Umbilical cord (tissue), 2 donors: Measurements from ENCODE around the gene DSG3. TPM values are rescaled to one million over a fixed set of nuclear protein-coding genes. Genes with fewer than 3 reads are reported as not detected.
A peak's percentile ranks its signal among the peaks of the same experiment; 100 is the strongest.
"Not testable (repeated sequence)": the region's sequence is repeated elsewhere in the genome, so short reads cannot be mapped to it uniquely, and the experiment has no call there.

ENCODE experiments used
- DNase-seq: peaks from one replicate; pipeline ENCODE4 v3.0.0-alpha.2; 2015; ENCODE audit warnings: low spot score
- total RNA-seq: library from RNA; depleted of rRNA; stranded (reverse); fragments of >200 nt; gene quantifications from one replicate; pipeline ENCODE4 v1.2.3, GENCODE V29; 2014; ENCODE audit warnings: low replicate concordance; ENCODE audit not compliant: insufficient read depth

DSG3 gene
- total RNA-seq, 1 donor from 2014 or later: 34.7 TPM

DNA sequence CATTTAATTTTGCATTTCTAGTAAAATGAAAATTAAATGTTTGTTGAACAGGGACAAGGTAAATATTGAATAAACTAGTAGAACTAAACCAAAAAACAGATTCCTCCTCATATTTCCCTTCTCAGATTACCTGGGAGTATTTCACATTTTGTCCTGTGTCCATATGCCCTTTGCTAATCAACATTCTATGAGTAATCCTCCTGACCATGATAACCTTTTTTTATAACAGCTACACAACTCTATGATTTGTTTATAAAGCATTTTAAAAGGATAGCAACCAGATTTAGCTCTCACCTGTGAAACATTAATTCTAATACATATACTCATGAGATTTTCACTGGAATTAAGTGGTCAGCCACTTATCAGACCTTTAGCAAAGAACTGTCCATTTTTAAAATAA, 43.3 kb downstream of the DSG3 start:
- no peak for DNase-seq

- no peak for DNase-seq
Observed at GRCh38 chr18:31491586-31491985, 44.0 kb downstream of the DSG3 start.

GRCh38 chr18:31492671-31493070, 45.1 kb downstream of the DSG3 start:
- DNase-seq: no peak

DNA sequence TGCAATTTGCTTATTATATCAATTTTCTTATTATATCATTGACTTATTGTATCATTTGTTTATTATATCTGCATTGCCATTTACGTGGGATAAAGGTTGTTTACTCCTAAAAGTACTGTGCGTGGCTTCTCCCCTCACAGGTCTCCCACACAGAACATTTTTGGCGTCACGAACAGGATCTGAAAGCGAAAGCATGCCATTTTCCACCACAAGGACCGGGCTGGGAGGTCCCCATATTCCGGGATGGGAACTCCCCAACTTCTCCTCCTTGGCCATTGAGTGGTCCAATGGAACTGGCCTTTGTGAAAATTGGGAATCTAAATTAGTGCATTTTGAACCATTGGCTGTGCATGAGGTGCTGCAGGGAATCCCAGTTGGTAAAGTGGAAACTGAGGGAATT, 45.6 kb downstream of the DSG3 start:
- no peak for DNase-seq

GRCh38 chr18:31493941-31494340, 46.4 kb downstream of the DSG3 start:
- DNase-seq: no peak

DNA sequence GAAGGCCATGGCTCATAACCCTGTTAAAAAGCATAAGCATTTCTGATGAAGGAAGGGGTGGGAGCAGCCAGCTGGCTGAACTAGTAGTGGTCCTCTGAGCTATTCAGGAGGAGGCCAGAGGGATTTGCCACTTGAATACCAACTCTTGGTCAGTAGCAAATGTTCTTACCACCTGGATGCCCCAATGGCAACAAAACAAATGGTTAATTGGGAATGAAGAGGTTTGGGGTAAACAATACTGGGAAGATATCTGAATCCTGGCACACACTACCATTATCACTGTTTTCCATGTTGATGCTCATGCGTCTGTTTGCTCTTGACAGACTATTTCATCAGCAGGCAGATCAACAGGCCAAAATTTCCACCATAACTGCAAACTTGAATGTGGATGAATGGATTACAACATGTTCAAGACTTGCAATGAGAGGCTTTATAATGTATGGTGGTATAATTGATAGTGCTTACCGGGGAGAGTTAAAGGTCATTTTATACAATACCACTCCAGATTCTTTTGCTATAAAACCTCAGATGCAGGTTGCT, 47.2 kb downstream of the DSG3 start:
- DNase-seq: not testable (repeated sequence)

DNA sequence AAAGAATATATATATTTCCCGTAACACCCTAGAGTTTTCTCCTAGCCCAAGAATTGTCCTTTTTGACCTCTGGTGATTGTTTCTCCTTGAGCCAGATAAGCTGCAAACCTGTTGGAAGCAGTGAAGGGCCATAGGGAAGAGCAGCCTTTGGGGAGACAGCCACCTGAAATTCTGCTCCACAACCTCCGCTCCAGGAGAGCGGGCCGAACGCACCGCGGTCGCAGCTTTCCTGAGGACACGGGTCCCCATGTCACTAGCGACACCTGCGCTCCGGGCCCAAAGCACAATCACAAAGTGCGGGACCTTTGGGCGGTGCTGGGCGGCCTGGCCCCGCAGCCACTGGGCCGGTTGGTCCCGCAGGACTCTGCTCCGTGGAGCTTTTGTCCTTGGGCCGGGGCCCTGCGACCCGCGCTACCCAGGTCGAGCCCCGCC, 49.9 kb downstream of the DSG3 start:
- DNase-seq: no peak

- peak; percentile 85 for DNase-seq
Observed at GRCh38 chr18:31497836-31498573, 50.5 kb downstream of the DSG3 start, which contains the start of gene DSG2. Gene DSG2, plus strand, starts transcription at chr18:31498177. Its CDS starts 75 bp downstream, at chr18:31498252.

GRCh38 chr18:31498574-31499524, 51.3 kb downstream of the DSG3 start:
- peak; percentile 38 for DNase-seq

GRCh38 chr18:31500051-31500688, 52.6 kb downstream of the DSG3 start:
- DNase-seq: no peak

DNA sequence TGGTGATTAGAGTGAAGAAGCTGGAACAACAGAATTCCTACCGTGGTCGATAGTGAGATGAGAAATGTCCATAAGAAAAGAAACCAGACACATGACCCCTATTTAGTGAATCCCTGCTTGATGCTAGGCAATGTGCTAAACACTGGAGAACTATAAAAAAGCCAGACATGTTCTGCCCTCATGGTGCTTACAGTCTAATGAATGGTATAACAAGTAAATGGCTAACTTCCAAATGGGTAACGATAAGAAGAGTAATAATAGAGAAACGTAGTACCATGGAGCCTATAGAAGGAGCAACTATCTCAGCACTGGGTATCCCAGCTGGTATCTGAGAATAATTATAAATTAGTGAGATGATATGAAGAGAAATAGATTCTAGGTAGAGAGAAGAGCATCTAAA, 55.5 kb downstream of the DSG3 start:
- DNase-seq: no peak

GRCh38 chr18:31504455-31505147, 57.1 kb downstream of the DSG3 start:
- DNase-seq: peak; percentile 55

GRCh38 chr18:31505156-31505555, 57.6 kb downstream of the DSG3 start:
- DNase-seq: peak; percentile 53

DNA sequence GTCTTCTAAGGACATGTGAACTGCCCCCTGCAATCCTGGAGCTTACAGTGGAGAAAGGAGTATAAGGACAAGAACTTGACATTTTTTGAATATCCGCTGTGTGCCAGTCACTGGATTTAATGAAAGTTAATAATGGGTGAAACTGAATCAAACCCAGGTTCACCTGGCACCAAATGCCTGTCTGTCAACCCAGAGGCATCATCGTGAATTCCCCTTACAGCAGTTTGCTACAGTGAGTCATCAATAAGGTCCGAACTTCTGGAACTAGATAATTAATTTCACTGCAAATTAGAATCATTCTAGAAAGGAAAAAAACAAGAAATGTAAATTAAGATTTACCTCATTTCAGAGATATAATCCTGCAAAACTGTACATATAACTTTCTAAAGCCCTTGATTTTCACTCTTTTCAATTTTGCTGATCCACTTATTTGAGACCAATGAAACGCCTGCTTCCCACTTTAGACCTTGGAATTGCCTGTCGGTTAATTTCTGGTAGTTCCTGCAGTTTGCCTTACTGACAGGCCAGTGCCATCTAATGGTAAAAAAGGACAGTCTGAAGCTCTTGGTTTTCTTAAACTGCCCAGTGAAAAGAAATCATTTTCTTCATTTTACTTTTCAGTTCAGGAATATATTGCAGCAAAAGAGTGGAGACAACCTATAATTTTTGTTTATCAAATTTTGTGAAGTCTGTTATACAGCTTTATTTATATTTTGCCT, 58.6 kb downstream of the DSG3 start:
- DNase-seq: peak; percentile 62

GRCh38 chr18:31507124-31507523, 59.6 kb downstream of the DSG3 start:
- not testable (repeated sequence) for DNase-seq

- no peak for DNase-seq
Observed at GRCh38 chr18:31508781-31509180, 61.2 kb downstream of the DSG3 start.

- no peak for DNase-seq
Observed at GRCh38 chr18:31509571-31509970, 62.0 kb downstream of the DSG3 start.

GRCh38 chr18:31510319-31510718, 62.8 kb downstream of the DSG3 start:
- peak; percentile 46 for DNase-seq

DNA sequence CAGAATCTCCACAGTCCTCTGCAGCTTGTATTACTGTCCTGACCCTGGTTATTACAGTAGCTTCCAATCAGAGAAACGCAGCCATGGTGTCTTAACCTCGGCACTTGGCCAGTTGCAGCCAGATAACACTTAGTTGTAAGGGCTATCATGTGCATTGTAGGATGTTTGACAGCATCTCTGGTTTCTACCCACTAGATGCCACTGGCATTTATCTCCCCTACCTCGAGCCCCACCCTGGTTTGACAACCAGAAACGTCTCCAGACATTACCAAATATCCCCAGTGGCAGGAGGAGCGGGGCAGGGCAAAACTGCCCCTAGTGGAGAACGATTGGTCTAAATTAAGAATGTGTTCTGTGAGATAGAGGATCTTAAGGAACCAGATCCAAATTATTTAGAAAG, 63.6 kb downstream of the DSG3 start:
- no peak for DNase-seq

DNA sequence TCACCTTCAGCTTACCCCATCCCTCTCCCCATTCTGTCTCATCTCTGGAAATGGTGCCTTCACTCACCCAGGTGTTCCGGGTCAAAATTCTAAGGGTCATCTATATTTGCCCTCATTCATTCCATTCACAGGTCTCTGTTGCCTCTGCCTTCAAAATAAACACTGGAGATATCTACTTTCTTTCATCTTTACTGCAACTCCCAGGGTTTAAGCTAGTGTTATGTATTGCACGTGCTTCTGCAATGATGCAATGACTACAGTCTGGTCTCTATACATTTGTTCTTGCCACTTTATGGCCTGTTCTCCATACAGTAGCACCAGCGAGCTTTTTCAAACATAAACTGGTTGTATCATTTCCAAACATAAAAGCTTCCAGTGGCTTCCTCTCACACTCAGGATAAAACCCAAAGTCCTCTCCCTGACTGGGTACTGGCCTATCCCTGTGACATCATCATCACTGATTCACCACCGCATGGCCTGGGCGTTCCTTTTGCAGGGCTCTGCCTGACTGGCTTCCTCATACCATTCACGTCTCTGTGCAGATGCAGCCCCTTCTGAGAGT, 64.7 kb downstream of the DSG3 start:
- DNase-seq: peak; percentile 96
